GM15510 (cell line): ENCODE data around the gene HDLBP.

ENCODE experiments used
- POLR2A ChIP-seq: IDR thresholded peaks from 3 replicates; pipeline ENCODE4 v1.6.1; 2011; ENCODE audit warnings: borderline replicate concordance; ENCODE audit not compliant: insufficient read length; ENCODE audit errors: extremely low read depth

HDLBP gene

DNA sequence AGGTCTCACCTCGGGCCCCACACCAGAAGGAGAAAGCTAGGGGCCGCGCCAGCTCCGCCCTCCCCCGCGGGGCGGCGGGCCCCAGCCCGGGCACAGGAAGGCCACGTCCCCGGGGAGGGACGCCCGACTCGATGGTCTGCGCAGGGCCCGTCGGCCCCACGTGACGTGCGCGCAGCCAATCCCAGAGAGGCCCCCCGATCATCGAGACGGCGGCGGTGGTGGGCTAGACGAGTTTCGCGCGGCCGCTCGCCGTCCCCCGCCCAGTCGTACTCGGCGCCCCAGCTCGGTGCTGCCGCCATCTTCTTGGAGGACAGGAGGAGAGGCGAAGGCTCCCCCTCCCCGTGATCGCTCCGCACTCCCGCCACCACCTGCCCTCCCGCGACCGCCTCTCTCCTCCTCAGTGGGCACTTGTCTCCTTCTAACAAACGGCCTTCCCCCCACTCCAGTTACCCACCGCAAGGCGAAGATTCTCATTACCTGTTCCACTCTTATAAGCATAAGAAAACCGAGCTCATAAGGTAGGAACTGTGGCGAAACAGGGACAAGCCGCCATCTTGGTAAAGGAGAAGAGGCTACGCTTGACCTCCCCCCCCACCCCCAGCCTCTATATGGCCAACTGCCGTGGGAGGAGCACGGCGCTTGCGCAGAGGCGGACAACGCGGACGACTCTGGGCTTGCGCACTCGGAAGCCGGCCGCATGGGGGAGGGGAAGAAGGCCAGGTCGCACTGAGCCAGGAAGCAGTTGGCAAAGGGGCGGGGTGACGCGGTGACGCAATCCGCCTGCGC is at the start of gene HDLBP:
HDLBP (minus strand) TSS at position 580 of the 786 bp plus-strand sequence. CDS start 48,803 bp downstream, outside the sequence.
- peak; percentile 94 for TF ChIP-seq POLR2A

DNA sequence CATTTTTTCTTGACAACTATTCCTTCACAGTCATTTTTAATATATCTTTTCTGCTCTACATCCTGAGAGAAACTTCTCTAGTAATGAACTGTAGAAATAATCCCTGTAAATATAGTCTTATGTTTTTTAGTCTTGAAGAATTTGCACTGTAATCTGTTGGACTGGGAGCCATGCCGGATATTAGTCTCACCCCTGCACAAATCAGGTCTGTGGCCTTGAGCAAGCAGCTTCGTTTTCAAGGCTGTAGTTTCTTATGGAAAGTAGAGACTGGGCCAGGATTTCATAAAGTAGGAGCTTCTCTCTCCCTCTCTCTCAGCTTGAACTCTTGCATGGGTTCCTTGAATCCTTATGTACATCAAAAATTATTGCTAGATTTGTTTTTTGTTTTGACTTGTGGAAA is 49.3 kb upstream of the HDLBP start:
- no peak for TF ChIP-seq POLR2A

GRCh38 chr2:241363426-241363825 is 48.0 kb upstream of the HDLBP start:
- no peak for TF ChIP-seq POLR2A

DNA sequence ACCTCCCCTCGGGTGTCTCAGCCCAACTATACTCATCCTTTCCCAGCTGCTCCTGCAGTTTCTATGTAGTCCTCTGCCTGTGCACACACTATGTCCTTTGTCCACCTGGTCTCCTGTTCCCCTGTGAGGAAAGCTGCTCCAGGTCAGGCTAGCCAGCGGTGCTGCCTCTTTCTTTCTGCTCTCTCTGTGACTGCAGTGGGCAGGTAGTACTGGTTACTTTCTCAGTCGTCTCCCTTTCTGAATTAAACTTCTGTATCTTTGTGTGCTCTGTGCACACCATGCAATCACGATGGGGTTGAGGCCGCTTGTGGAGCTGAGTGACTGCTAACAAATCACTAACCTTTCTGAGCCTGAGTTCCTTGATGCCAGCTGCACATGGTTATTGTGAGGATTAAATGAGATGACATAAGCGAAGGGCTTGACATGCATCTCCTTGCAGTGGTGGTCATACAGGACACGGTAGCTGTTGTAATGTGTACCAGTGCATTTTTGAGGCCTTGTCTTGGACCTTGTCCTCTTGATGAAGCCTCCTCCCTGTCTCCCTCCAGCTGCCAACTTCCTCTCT is 44.1 kb upstream of the HDLBP start:
- TF ChIP-seq POLR2A = no peak

GRCh38 chr2:241358470-241358869 is 43.0 kb upstream of the HDLBP start:
- no peak for TF ChIP-seq POLR2A

DNA sequence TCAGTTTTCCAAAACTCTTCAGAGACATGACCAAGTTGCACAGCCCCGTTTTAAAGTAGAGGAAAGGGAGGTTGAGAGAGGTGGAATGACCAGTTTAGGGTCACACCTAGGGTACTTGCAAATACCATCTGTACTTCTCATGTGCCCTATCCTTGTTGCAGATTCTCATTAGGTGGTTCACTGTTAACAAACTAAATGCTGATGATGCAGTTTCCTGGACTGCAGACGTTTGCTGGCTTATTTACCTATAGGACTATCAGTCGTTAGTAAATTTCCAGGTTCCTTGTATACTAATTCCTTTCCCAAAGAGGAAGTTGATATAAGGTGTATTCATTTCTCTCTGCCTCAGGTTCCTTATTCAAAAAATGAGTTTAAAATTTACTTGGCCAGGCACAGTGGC is 42.1 kb upstream of the HDLBP start:
- no peak for TF ChIP-seq POLR2A

GRCh38 chr2:241356871-241357260 is 41.4 kb upstream of the HDLBP start:
- no peak for TF ChIP-seq POLR2A

DNA sequence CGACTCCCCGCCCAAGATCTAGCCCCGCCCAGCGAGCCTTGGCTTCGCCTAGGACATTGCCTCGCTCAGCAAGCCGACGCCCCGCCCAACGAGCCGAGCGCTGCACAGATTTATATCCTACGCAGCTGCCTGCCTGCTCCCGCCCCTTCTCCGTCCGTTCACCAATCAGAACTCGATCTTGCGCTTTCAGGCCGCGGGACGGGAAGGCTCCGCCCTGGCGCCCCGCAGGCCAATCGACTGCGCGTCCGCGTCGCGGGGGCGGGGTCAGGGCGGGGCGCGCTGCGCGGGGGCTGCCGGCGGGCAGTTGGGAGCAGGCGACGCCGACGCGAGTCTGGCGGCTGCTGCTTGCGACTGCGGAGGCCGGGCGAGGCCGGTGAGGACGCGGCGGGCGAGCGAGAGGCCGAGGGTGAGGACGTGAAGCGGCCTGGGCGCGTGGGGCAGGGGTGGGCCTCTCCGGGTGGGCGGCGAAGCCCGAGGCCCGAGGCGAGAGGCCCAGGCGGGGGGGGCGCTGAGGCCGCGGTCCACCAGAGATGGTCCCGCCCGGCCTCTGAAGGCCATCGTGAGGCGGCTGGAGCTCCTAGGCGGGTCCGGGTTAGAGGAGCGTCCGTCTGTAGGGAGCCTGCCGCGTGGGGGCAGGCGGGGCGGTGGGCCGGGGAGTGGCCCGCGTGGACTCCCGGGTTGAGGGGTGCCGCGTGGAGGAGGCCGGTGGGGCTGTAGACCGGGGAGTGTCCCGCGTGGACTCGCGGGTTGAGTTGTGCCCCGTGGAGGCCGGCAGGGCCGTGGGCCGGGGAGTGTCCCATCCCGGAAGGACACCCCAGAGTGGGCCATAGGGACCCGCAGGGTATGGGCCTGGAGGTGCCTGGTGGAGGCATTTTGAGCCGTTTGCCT is 40.8 kb upstream of the HDLBP start, which contains the start of gene FARP2:
FARP2 (plus strand) TSS at position 303 of the 888 bp plus-strand sequence. CDS start 16,823 bp downstream, outside the sequence.
- peak; percentile 96 for TF ChIP-seq POLR2A

DNA sequence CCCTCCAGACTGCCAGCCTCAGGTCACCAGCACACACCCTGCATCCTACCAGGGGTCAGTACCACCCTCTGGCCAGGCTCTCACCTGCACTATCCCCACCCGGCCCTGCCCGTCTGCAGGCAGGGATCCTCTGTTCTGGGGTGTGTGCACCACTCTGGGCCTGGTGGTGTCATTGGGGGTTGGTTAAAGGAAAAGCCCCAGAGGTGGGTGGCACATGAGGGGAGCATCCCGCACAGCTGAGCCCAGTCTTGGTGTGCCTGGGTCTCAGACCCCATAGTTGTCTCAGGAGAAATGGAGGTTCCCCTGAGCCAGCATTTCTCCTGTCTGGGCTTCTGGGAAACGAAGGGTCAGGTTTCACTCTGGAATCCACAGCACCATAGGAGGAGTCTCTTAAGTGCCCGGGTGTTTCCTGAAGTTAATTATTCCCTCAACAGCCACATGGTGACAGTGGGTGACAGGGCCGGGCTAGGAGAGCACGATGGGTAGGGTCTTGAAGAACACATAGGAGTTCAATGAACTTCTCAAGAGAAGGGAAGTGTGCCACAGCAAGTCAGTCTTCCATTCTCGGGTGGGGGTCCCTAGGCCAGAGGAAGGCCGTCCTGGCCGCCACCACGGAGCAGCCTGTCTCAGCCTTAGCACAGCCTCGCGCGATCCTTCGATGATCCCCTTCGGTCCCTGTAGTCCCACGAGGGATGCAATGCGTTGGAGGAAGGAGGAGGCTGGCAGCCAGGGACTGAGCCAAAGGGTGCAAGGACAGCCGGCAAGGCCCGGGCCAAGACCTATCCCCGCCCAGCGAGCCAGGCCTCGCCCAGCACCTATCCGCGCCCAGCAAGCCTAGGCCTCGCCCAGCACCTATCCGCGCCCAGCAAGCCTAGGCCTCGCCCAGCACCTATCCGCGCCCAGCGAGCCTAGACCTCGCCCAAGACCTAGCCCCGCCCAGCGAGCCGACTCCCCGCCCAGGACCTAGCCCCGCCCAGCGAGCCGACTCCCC is 39.5 kb upstream of the HDLBP start:
- peak; percentile 14 for TF ChIP-seq POLR2A

DNA sequence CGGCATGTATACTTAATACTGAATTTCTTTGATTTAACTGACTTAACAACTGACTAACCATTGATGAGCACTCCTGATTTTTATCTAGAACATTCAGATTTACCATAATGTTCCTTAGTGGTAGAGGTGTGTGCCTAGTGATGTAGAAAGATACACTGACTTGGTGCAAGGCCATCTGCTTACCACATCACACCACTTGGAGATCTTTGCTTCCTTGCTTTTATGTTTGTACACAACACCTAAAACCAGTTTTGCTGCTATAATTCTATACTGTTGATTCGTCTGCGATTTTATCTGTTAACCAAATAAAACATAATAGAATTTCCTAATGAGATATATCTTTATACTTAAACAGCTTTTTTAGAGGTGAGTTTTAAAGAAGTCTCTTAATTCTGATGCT is 36.8 kb upstream of the HDLBP start:
- TF ChIP-seq POLR2A = no peak

DNA sequence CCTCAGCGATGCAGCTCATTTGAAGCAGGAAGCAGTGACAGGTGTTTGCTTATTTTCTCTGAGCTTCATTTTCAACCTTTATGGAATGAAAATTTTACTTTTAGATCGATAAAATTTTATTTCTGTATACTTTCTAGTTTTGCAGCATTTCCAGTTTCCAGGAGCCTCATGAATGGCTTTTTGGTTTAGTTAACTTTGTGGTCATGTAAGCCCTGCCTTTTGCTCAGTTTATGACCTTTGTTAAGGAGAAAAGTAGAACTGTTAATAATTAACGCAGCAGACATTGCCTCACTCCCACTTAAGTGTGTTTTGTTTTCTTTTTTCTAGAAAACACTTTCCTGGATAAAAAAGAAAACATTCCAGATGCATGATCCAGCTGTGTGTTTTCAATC is 36.2 kb upstream of the HDLBP start:
- TF ChIP-seq POLR2A = no peak

DNA sequence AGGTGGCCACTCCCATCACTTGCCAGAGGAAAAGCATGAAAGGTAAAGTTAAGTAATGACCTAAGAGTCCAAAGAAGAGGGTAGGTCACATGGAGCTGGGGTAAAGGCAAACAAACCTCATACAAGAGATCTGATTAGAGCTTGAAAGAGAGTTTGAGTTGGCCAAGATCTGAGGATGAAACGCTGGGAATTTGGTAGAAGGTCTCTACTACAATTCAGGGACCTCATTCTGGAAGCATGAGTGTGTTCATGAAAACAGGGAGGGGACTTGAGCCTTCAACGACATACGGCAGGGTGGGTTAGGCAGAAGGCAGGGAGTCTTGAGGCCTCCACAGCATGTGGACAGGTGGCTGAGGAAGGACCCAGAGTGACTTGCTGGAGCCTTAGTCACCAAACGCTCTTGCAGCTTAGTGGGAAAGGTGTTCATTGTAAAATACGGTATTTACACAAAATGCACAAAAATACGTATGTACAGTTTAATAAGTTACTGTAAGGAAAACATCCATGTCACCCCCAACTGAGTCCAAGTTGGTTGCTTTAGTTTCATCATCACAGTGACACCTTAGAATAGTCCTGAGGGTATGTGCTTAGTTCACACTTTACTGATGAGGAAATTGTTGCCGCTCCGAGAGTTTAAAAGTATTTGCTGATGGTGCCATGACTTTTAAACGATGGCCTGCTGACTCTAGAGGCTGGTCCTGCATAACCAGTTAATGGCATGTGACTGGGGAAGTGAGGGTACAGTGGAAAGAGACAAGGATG is 35.6 kb upstream of the HDLBP start:
- no peak for TF ChIP-seq POLR2A

DNA sequence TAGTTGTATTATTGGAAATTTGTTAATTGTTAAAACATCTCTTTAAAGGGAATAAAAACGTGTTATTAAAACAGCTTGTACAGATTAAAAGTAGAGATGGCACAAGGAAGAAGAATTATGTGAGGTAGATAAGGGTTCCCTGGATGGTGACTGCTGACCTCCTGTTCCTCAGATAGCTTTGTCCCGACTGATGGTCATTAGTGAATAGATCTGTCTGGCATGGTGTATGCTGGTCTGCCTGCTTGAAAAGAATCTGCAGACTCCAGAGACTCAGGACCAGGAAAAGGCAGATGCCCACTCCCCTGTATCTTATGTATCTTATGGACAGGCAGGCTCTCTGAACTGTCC is 35.0 kb upstream of the HDLBP start:
- no peak for TF ChIP-seq POLR2A
